ENCODE data around the gene ANO3.

ANO3 gene

GRCh38 chr11:26558190-26558589 lies 226.3 kb downstream of the ANO3 start:
- Histone ChIP-seq H4K20me1 (ENCODE audit: low read depth, low read length) (no peaks in the 10 kb centered on the region), H3K27ac (ENCODE audit: low read depth, low read length) (no peak overlapping the region), H3K9ac (ENCODE audit: low read length) (no peak overlapping the region), H3K9me3 (ENCODE audit: insufficient read depth, low read length) (no peaks in the 10 kb centered on the region), H3K4me2 (ENCODE audit: low read depth, low read length, poor library complexity, severe bottlenecking) (no peak overlapping the region), H3F3A (ENCODE audit: insufficient read depth) (no peaks in the 10 kb centered on the region), H3K79me2 (ENCODE audit: insufficient read depth, low read length) (no peaks in the 10 kb centered on the region), H3K27me3 (ENCODE audit: low read length) (no peaks in the 10 kb centered on the region), H2AFZ (ENCODE audit: low read depth, low read length, severe bottlenecking) (no peak overlapping the region), H3K36me3 (ENCODE audit: low read length) (no peaks in the 10 kb centered on the region), H3K4me3 (ENCODE audit: insufficient read depth, low read length, poor library complexity, severe bottlenecking) (no peak overlapping the region), H3K9me2 (replicated peaks; ENCODE audit: insufficient read depth, low read length) (no peaks in the 10 kb centered on the region)
- no peak for TF ChIP-seq EZH2phosphoT487 (conservative IDR thresholded peaks at IDR 0.05; ENCODE audit: low read length)
- TF ChIP-seq CTCF (IDR thresholded peaks at IDR 0.05; ENCODE audit: insufficient read depth, low read length, poor library complexity, severe bottlenecking), result no peak

GRCh38 chr11:26569646-26570045 lies 237.7 kb downstream of the ANO3 start:
- no peaks in the 10 kb centered on the region for H3K27me3 ChIP-seq (ENCODE audit: low read length)
- no peaks in the 10 kb centered on the region for H3F3A ChIP-seq (ENCODE audit: insufficient read depth)
- no peak for TF ChIP-seq CTCF (IDR thresholded peaks at IDR 0.05; ENCODE audit: insufficient read depth, low read length, poor library complexity, severe bottlenecking)
- H4K20me1 ChIP-seq (ENCODE audit: low read depth, low read length), result no peaks in the 10 kb centered on the region; the same call in 1 of the 2 replicates
- H3K4me3 ChIP-seq (ENCODE audit: insufficient read depth, low read length, poor library complexity, severe bottlenecking), result no peak overlapping the region
- H3K4me2 ChIP-seq (ENCODE audit: low read depth, low read length, poor library complexity, severe bottlenecking), result no peak overlapping the region
- no peaks in the 10 kb centered on the region for H3K36me3 ChIP-seq (ENCODE audit: low read length)
- no peak overlapping the region for H3K27ac ChIP-seq (ENCODE audit: low read depth, low read length)
- H3K79me2 ChIP-seq (ENCODE audit: insufficient read depth, low read length), result no peaks in the 10 kb centered on the region
- H3K9me3 ChIP-seq (ENCODE audit: insufficient read depth, low read length), result no peaks in the 10 kb centered on the region
- H3K9ac ChIP-seq (ENCODE audit: low read length), result no peak overlapping the region
- no peak overlapping the region for H2AFZ ChIP-seq (ENCODE audit: low read depth, low read length, severe bottlenecking)
- no peaks in the 10 kb centered on the region for H3K9me2 ChIP-seq (replicated peaks; ENCODE audit: insufficient read depth, low read length)

GRCh38 chr11:26571861-26572654 lies 240.1 kb downstream of the ANO3 start, which contains the start of gene MUC15:
Gene MUC15, minus strand, starts transcription at chr11:26572263. Its CDS starts 5,169 bp downstream, at chr11:26567094.
- Histone ChIP-seq H3K4me3 (ENCODE audit: insufficient read depth, low read length, poor library complexity, severe bottlenecking) (no peak within 1 kb of the TSS), H3K79me2 (ENCODE audit: insufficient read depth, low read length) (no peaks in the 10 kb centered on the region), H3F3A (ENCODE audit: insufficient read depth) (no peaks in the 10 kb centered on the region), H3K27me3 (ENCODE audit: low read length) (no peaks in the 10 kb centered on the region), H3K27ac (ENCODE audit: low read depth, low read length) (no peak within 1 kb of the TSS), H3K36me3 (ENCODE audit: low read length) (no peaks in the 10 kb centered on the region), H4K20me1 (ENCODE audit: low read depth, low read length) (no peaks in the 10 kb centered on the region), H3K9me2 (replicated peaks; ENCODE audit: insufficient read depth, low read length) (no peaks in the 10 kb centered on the region), H3K9ac (ENCODE audit: low read length) (no peak within 1 kb of the TSS), H3K9me3 (ENCODE audit: insufficient read depth, low read length) (no peaks in the 10 kb centered on the region), H3K4me2 (ENCODE audit: low read depth, low read length, poor library complexity, severe bottlenecking) (no peak within 1 kb of the TSS), H2AFZ (ENCODE audit: low read depth, low read length, severe bottlenecking) (no peak within 1 kb of the TSS)
- no peak for TF ChIP-seq CTCF (IDR thresholded peaks at IDR 0.05; ENCODE audit: insufficient read depth, low read length, poor library complexity, severe bottlenecking)
- TF ChIP-seq EZH2phosphoT487 (conservative IDR thresholded peaks at IDR 0.05; ENCODE audit: low read length), result no peak
